ENCODE measurements around the gene DMXL2.

DMXL2 gene

GRCh38 chr15:51622604-51623370 lies at the start of gene DMXL2:
DMXL2 (minus strand) TSS chr15:51622771; CDS start chr15:51622545, 226 bp downstream.
- H3K9ac ChIP-seq (ENCODE audit: low read depth, low read length), result peak within 1 kb of the TSS; percentile 67
- H3K79me2 ChIP-seq (ENCODE audit: insufficient read depth, low read length), result peaks cover 34% of the 10 kb centered on the region
- peak within 1 kb of the TSS; percentile 68 for H2AFZ ChIP-seq (ENCODE audit: low read depth, low read length)
- peak within 1 kb of the TSS; percentile 44 to 66; a peak in 3 of 4 replicates for H3K4me3 ChIP-seq (ENCODE audit: low read depth in 1 of 2, low read length in 2 of 2)
- H3K27ac ChIP-seq (ENCODE audit: low read length), result peak within 1 kb of the TSS; percentile 56
- peak within 1 kb of the TSS; percentile 86 for H3K4me2 ChIP-seq (ENCODE audit: insufficient read depth, low read length)
- TF ChIP-seq EZH2 (IDR thresholded peaks at IDR 0.05; ENCODE audit: borderline replicate concordance, low read depth, low read length, severe bottlenecking), result no peak
- TF ChIP-seq, protein P1, sequence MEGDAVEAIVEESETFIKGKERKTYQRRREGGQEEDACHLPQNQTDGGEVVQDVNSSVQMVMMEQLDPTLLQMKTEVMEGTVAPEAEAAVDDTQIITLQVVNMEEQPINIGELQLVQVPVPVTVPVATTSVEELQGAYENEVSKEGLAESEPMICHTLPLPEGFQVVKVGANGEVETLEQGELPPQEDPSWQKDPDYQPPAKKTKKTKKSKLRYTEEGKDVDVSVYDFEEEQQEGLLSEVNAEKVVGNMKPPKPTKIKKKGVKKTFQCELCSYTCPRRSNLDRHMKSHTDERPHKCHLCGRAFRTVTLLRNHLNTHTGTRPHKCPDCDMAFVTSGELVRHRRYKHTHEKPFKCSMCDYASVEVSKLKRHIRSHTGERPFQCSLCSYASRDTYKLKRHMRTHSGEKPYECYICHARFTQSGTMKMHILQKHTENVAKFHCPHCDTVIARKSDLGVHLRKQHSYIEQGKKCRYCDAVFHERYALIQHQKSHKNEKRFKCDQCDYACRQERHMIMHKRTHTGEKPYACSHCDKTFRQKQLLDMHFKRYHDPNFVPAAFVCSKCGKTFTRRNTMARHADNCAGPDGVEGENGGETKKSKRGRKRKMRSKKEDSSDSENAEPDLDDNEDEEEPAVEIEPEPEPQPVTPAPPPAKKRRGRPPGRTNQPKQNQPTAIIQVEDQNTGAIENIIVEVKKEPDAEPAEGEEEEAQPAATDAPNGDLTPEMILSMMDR (IDR thresholded peaks at IDR 0.05; ENCODE audit: borderline replicate concordance, extremely low read depth, low read length, poor library complexity, severe bottlenecking), result no peak
- peaks cover 40% of the 10 kb centered on the region for H3K4me1 ChIP-seq (ENCODE audit: insufficient read depth, low read length)
- H3K36me3 ChIP-seq (ENCODE audit: insufficient read depth, low read length), result no peaks in the 10 kb centered on the region
- H3K9me3 ChIP-seq (ENCODE audit: insufficient read depth, low read length, severe bottlenecking), result no peaks in the 10 kb centered on the region
- ATAC-seq (ENCODE audit: insufficient read depth, low read depth), result peak; percentile 78
- H4K20me1 ChIP-seq (ENCODE audit: insufficient read depth, low read length), result no peaks in the 10 kb centered on the region; the same call in 1 of the 2 replicates
- DNase-seq, result peak; percentile 90
- no peaks in the 10 kb centered on the region for H3K27me3 ChIP-seq (ENCODE audit: insufficient read depth, low read length, poor library complexity)

DNA sequence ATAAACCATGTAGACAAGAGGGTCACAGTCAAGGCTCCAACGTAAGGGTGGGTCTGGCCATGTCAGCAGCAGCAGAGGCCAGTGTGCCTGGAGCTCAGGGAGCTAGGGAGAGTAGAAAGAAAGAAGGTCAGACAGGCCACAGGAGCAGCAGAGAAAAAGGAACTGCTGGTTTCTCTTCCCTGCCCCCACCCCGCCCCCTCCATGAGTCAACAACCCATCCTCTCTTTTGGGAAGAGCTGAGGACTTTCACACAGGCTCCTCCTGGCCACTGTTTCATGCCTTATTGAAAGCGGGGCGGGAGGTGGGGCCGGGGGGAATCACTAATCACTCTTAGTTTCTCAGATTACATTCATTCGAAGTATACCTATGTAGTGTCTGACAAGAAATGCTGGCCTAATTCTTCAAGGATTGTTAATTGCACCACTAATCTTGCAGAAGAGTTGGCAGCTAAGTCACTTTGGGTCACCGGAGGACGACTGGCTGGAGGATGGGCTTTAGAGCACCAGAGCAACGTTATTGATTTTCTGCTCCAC lies 49.6 kb upstream of the DMXL2 start:
- Histone ChIP-seq H3K27me3 (ENCODE audit: insufficient read depth, low read length, poor library complexity) (no peaks in the 10 kb centered on the region), H3K9ac (ENCODE audit: low read depth, low read length) (no peak overlapping the region), H3K36me3 (ENCODE audit: insufficient read depth, low read length) (no peaks in the 10 kb centered on the region), H3K4me2 (ENCODE audit: insufficient read depth, low read length) (no peak overlapping the region), H3K79me2 (ENCODE audit: insufficient read depth, low read length) (no peaks in the 10 kb centered on the region), H2AFZ (ENCODE audit: low read depth, low read length) (no peak overlapping the region), H4K20me1 (ENCODE audit: insufficient read depth, low read length) (no peaks in the 10 kb centered on the region), H3K4me1 (ENCODE audit: insufficient read depth, low read length) (no peaks in the 10 kb centered on the region), H3K4me3 (ENCODE audit: low read depth in 1 of 2, low read length in 2 of 2) (no peak overlapping the region), H3K27ac (ENCODE audit: low read length) (no peak overlapping the region), H3K9me3 (ENCODE audit: insufficient read depth, low read length, severe bottlenecking) (no peaks in the 10 kb centered on the region)
- TF ChIP-seq EZH2 (IDR thresholded peaks at IDR 0.05; ENCODE audit: borderline replicate concordance, low read depth, low read length, severe bottlenecking), result no peak
- TF ChIP-seq, protein P1 (IDR thresholded peaks at IDR 0.05; ENCODE audit: borderline replicate concordance, extremely low read depth, low read length, poor library complexity, severe bottlenecking), result no peak
- no peak for DNase-seq
- no peak for ATAC-seq (ENCODE audit: insufficient read depth, low read depth)

DNA sequence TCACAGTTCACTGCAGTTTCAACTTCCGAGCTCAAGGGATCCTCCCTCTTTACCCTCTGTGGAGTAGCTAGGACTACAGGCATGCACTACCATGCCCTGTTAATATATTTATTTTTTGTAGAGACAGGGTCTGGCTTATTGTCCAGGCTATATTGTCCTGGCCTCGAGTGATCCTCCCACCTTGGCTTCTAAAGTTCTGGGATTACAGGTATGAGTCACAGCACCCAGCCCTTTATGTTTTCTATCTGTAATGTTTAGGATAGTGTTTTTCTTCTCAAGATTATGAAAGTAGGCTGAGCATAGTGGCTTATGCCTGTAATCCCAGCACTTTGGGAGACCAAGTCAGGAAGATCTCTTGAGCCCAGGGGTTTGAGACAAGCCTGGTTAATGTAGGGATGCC lies 46.8 kb upstream of the DMXL2 start:
- DNase-seq (no peak), ATAC-seq (ENCODE audit: insufficient read depth, low read depth) (no peak)
- Histone ChIP-seq H4K20me1 (ENCODE audit: insufficient read depth, low read length) (no peaks in the 10 kb centered on the region), H3K79me2 (ENCODE audit: insufficient read depth, low read length) (no peaks in the 10 kb centered on the region), H3K9me3 (ENCODE audit: insufficient read depth, low read length, severe bottlenecking) (no peaks in the 10 kb centered on the region), H3K36me3 (ENCODE audit: insufficient read depth, low read length) (no peaks in the 10 kb centered on the region), H3K4me1 (ENCODE audit: insufficient read depth, low read length) (no peaks in the 10 kb centered on the region), H3K4me3 (ENCODE audit: low read depth in 1 of 2, low read length in 2 of 2) (no peak overlapping the region), H3K27me3 (ENCODE audit: insufficient read depth, low read length, poor library complexity) (no peaks in the 10 kb centered on the region), H3K9ac (ENCODE audit: low read depth, low read length) (no peak overlapping the region), H3K27ac (ENCODE audit: low read length) (no peak overlapping the region), H3K4me2 (ENCODE audit: insufficient read depth, low read length) (no peak overlapping the region), H2AFZ (ENCODE audit: low read depth, low read length) (no peak overlapping the region)
- TF ChIP-seq, protein P1 (IDR thresholded peaks at IDR 0.05; ENCODE audit: borderline replicate concordance, extremely low read depth, low read length, poor library complexity, severe bottlenecking), result no peak
- no peak for TF ChIP-seq EZH2 (IDR thresholded peaks at IDR 0.05; ENCODE audit: borderline replicate concordance, low read depth, low read length, severe bottlenecking)

Measured in DND-41 (cell line).